HG02981 (cell line): ENCODE results near the gene ABCF2.

ENCODE experiments used
- ATAC-seq: cut with Tn5 transposase; IDR thresholded peaks from one replicate; pipeline ENCODE4 v1.9.1; 2021; ENCODE audit warnings: mild to moderate bottlenecking, moderate library complexity; ENCODE audit not compliant: unreplicated experiment

The ABCF2 gene

DNA sequence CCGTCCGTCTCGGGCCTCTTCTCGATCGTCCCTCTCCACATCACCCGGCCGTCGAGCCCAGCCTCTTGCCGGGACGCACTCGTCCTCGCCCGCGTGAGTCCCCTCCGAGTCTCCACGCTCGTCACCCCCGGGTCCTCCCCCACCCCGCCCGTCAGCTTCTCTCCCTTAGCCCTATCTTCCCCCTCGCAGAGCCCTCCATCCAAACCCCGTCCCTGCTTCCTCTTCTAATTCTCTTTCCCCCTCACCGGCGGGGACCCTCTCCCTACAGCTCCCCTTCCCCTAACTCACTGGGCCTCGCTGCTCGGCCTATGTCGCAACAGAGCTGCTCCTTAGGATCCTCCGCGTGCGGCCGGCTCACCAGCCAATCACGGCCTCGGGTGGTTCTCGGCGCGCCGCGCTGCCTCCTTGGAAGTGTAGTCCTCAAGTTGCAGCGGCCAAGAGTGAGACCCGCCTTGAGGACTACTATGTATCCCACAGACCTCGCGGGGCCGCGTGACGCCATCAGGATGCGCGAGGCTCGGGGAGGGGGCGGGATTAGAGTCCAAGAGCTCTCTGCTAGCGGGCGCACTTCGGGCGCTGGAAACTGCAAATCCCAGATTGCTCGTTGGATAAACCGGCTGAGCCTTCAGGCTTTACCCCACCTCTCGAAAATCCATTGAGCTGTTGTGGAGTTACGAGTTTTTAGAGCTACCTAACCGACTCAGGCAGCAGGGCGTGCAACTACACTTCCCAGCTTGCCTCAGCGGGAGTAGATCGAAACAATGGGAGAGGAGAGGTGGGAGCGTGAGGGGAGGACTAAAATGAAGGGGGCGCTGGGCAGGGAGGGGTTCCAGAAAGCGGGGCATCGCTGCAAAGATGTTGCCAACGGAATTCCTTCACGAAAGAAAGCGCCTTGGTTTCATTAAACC, at the start of gene ABCF2:
Gene ABCF2 (minus strand): TSS at position 331 of the 908 bp plus-strand sequence. CDS start 747 bp downstream, outside the sequence.
- ATAC-seq: peak; percentile 100

DNA sequence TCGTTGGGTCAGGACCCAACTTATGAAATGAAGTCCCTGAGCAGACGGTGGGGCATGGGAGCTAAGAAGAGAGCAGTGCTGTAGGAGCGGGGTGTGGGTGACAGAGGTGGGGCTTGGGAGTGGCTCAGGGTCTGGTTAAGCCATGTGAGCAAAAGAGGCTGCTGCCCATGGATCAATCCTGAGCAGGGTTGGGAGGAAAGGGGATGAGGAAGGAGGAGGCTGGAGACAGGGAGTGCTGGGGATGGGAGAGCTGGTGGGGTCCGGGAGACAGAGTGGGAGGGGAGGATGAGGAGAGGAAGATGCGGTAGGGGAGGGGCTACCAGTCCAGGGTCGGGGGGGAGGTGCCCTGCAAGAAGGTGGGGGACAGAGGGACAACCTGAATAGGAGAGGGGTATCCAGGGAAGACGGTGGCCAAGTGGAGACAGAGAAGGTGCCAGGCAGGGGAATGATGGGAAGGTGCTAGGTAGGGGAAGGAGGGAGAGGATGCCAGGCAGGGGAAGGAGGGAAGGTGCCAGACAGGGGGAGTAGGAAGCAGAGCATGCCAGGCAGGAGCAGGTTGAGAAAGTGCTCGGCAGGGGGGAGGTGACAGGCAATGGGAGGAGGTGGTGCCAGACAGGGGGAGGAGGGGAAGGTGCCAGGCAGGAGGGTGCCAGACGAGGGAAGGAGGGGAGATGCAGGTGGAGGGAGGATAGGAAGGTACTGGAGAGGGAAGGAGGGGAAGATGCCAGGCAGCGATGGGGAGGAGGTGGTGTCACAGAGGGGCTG, 49.0 kb upstream of the ABCF2 start:
- ATAC-seq: no peak

DNA sequence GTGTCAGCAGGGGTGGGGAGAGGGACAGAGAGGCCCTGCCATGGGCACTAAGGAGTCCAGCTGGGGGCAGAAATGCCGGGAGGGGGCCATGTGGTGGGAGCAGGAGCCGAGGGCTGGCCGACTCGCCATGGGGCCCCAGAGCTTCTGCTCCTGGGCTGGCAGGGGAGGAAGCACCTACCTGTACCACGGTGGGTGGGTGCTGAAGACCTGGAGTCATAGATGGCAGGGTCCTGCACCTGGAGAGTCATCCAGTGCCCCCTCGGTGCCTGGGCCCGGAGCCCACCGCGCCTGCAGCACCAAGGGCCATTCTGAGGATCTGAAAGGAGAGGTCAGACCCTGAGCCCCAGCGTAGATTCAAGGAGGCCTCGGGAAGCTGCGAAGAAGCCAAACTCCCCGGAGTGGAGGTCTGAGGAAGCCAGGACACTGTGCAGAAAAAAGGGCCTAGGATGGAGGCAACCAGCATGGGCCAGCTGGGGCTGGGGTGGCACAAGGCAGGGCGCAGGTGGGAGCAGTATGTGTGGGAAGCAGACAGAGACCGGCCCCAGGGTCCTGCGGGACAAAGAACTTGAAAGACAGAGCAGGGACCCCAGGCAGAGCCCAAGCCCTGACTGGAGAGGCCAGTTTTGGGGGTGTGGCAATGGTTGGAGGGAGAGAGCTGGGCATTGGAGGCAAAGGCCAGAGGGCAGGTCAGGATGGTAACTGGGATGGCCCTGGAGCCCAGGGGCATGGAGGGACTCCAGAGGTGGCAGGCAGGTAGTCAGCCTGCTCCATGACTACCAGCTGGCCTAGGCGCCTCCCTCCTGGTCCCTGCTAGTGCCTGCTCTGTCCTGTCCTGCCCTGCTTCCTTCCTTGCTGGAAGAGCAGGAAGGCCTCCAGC, 48.2 kb upstream of the ABCF2 start:
- ATAC-seq: no peak

DNA sequence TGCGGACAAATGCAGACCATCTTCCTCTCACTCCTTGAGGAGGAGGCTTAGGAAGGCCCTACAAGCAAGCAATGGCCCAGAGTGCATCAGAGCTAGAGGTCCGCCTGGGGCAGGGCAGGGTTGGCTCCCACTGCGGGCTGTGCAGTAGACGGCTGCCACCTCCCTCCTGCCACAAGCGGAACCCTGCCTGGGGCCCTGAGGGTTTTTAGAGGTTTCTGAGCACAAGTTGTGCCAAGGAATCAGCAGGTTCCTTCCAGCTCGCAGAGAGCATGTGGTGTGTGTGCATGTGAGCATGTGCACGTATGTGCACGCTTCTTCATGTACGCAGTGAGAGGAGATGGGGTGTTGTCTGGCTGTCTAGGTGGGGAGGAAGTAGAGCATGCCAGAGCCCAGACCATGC, 47.4 kb upstream of the ABCF2 start:
- no peak for ATAC-seq

DNA sequence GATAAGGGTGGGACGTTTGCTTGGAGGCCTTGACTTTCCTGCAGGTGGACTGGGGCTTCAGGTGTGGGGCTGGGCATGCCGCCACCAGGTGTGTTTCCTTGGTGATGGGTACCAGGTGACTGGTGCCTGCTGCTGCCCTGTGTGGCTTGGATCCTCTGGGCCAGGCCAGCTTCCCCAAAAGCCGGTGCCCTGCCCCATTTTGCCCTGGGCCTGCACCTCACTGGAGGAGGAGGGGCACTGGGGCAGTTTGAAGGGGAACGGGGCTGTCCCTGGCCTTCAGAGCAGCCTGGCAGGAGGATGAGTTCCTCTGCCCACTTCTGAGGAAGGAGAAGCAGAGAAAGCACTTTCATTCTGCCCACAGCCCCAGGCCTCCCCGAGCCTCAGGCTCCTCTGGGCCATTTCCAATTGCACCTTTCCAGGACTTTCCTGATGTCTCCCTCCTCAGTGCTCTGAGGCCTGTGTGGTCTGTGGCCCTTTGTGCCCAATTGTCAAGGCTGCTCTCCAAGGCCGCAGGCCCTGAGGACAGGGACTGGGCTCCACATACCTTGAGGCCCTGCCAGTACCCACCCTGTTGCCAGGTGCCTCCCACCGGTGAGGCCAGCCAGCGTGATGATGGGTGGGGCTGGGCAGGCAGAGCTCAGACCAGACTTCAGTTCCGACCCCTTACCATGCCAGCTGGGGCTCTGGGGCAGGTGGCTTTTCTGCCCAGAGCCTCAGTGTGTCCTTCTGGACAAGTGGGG, 46.8 kb upstream of the ABCF2 start:
- ATAC-seq: no peak

DNA sequence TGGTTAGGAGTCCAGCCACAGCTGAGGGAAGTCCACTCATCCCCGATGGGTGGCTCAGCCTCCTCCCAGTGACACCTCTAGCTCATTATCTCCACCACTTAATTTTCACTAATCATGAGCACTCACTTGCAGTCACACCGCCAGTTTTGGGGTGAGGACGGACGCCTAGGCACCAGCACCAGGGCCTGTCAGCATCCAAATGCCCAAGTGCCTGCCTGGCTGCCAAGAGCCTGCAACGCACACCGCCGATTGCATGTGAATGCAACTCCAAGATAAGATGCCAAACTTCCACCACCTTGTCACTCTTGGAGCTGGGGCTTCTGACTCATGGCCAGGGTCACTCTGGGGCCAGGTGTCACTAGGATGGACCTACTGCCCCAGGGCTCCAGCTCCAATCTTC, 45.9 kb upstream of the ABCF2 start:
- no peak for ATAC-seq

DNA sequence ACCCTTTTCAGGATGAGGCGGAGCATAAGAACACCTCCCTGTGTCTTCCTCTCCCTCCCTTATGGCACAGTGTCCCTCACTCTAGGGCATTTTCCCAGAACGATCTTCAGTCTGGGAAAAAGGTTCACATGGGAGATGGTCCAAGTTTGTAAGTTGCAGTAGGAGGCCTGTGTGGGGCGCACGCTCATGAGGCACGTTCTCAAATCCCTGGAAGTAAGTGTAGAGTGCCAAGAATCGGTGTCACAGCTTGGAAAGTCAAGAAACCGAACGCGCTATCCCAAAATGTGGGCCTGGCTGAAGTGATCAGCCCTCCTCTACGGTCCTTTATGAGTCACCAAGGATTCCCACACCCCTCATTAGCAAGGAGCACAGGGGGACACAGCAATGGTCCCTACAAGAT, 45.4 kb upstream of the ABCF2 start:
- no peak for ATAC-seq

DNA sequence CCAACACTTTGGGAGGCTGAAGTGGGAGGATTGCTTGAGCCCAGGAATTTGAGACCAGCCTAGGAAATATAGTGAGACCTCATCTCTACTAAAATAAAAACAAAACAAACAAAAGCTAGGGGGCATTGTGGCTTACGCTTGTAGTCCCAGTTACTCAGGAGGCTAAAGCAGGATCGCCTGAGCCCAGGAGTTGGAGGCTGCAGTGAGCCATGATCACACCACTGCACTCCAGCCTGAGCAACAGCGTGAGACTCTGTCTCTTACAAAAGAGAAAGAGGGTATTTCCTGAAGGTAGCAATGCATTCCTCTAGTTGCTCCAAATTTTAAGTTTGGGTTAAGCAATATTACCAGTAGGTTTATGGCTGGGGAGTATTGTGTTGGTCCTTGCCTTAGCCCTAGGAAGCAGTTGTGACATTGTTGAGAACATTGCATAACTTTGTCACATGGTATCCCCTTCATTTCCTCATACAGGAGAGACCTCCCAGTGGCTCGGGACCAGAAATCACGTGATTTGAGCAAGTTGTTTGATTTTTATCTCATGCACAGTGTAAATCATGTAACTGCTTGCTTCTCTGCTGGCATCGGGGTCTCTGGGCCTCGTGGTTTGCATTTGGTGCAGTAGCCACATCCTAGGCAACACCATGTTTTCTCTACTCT, 44.8 kb upstream of the ABCF2 start:
- ATAC-seq: no peak

DNA sequence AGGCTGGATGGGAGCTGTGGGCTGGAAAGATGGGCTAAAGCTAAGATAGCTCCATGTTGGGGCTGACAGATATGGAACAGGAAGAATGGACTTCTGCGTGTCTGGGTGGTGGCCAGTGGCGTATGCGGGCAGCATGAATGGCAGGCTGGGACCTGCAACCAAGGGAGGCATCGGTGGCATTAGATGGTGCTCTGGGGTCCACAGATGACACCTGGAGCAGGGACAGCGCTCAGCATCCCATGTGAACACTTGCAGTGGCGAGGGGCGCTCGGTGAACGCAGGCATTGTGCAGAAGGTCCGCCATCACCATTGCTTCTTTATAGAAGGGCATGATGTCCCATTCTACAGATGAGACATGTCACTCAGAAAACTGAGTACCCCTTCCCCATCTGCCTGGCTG, 42.5 kb upstream of the ABCF2 start:
- no peak for ATAC-seq

DNA sequence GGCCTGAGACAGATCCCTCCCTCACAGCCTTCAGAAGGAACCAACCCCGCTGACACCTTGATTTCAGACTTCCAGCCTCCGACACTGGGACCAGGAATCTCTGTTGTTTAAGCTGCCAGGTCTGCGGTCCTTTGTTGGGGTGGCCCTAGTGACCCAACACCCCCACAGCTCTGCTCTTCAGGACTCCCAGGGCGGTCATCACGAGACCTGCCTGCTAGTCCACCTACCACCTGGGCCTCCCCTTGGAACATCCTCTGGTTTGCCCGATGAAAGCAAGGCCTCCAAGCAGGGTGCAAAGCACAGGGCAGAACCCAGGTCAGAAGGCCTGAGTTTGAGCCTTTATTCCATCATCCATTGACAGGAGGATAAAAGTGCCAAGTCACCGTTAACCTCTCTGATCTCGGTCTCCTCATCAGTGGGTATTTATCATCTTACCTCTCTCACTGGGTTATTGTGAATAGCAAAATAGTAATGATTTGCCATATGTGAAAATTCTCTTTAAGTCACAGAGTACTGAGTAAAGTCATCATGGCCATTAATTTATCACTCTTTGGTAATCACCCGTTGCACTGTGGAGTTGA, 38.4 kb upstream of the ABCF2 start:
- ATAC-seq: no peak

DNA sequence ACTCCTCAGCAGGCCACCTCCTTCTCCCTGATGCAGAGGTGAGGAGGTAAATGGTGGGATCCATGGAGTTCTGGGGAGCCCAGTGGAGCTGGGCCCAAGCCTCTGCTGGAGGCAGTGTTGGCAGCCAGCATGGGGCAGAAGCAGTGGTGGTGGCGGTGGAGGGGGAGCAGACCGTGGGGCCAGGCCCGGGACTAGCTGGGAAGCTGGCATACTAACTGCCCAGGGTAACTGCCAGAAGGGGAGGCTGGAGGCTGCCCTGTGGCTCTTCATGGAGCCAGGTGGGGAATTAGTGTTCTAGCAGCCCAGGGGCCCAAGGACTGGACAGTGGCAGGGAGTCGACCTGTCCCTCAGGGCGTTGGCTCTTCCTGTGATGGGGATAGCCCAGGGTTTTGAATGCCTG, 37.6 kb upstream of the ABCF2 start:
- no peak for ATAC-seq

DNA sequence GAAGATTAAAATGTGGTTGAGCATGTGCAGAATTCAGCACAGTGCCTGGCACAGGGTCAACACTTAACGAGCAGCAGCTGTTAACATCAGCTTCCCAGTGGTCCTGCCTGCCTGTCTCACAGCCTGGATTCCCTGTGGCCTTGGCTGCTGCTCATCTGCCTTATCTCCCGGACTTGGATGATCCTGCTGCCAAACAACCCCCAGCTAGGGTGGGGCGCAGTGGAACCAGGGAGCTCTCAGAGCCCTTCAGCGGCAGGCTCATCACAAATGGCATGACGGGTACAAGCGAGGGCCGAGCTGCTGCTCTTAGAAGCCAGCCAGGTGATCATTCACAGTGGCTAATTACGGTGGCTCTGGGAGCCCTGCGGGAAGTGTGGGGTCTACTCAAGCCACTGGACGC, 34.5 kb upstream of the ABCF2 start:
- ATAC-seq: no peak

DNA sequence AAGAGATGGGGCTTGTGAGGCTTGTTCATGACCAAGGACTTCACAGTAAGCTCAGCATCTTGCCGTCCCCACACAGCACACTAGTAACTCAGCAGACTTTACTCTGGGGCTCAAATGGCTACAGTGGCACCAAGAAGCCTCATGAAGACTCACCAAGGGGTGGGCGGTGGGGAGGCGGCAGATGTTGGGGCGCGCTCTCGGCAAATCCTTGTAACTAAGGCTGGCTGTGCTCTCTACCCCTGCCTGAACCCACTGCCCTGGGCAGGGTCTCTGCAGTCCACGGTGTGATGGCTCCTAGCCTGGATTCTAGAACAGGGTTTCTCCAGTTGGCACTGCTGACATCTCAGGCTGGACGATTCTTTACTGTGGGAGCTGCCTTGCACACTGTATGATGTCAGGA, 33.9 kb upstream of the ABCF2 start:
- no peak for ATAC-seq

DNA sequence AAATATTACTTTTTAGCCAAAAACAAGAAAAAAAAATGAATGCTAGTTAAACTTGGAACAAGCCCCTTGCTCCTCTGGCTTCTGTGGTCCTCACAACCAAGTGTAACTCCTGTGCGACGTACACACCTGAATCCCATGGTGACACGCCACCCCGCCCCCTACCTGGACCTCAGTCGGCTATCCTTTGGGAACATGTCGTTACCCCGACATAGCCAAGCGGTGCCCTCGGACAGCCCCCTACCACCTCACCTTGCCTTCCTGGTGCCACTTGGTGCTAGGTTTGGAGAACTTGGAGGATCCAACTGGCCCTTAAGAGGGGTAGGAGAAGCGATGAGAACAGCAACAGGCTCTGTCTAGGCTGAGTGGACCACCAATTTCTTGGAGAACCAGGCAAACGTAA, 33.5 kb upstream of the ABCF2 start:
- ATAC-seq: no peak

DNA sequence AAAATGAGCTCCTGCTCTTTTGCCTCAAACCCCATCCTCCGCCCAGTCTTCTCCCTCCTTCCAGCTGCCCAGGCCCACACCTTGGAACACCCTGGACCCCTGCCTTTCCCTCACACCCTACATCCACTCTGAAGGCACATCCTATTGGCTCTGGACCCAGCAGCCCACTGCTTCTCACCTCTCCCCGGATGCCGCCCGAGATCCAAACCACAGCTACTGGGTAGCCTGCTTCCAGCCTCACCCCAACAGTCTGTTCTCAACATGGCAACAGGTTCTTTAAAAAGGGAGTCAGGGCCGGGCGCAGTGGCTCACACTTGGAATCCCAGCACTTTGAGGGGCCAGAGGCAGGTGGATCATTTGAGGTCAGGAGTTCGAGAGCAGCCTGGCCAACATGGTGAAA, 31.0 kb upstream of the ABCF2 start:
- ATAC-seq: no peak

DNA sequence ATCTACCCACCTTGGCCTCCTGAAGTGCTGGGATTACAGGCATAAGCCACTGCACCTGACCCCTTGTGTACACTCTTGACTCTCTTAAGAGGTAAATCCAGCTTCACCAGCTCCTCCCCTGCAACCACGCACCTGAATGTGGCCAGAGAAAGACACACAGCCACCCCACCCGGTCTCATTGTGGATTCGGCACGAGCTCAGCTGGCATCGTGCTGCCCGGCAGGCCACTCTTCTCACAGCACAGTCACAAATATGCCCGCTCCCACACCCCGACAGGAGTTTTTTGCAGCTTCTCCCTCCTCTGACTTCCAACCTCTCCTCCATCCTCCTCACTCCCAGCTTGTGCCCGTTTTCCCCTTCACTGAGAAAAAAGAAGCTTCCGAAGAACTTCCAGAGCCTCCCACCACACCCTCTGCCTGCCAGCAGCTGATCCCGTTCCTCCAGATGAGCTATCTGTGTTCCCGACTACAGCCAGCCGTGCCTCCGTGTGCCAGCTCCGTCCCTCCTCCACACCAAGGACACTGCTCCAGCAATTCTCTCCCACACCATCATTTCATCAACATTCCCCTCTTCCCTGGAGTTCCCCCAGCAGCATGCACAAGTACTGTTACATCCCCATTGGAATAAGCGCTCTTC, 29.5 kb upstream of the ABCF2 start:
- ATAC-seq: no peak

DNA sequence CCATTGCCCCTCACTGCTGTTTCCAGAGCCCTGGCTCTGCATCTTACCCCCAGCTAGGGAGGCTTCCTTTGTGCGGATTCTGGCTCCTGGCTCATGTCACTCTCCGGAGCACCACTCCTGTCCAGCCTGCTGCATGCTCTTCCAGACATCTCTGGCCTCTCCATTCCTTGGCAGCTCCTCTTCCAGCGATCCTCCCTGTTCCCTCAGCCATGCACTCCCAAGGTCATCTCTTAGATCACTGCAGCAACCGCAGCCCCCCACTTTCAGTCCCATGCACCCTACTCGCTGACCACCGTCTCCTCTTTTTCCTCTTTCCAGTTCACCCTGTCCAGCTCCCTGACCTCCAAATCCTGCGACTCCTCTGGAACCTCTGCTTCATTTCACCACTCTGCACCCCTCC, 28.4 kb upstream of the ABCF2 start:
- ATAC-seq: no peak

DNA sequence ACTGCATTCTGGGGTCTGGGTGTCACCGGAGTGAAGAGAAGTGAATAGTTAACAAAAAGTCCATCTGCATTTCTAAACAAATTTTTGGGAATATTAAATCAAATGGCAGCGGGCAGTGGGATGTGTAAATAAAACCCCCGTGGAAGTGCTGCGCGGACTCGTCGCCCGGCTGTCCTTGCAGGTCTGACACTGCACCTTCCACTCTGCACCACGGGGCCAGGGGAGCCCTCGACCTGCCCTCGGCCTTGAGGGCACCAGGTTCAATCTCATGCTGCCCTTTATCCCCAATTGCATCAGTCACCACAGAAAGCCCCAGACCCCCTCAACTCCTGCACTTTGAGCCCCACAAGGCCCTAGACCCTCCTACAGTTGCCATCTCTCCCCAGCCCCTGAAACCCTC, 27.8 kb upstream of the ABCF2 start:
- ATAC-seq: no peak

DNA sequence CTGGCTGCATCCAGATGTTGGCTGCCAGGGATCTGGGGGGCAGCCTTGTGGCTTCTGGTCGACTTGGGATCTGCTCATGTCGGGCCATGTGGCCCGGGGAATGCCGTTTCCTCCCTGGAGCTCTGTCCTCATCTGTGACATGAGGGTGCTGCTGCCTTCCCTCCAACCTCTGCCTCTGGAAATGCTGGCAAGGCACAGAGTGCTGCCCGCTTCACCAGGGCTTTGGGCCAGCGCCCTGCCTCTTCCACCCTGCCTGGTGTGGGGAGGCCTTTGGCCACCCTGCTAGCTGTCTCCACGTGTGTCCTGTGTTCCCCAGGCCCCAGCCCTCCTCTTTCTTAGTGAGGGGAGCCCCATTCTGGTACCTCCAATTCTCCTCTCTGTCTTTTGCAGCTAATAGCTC, 27.3 kb upstream of the ABCF2 start:
- no peak for ATAC-seq
